SU-DHL-6 (cell line): ENCODE results near the gene COL27A1.
"Not testable (repeated sequence)": the region's sequence is repeated elsewhere in the genome, so short reads cannot be mapped to it uniquely, and the experiment has no call there.

Experiments used
- H2AFZ ChIP-seq: fragments of 200-600 bp; sonication (generic); 2 replicates; pipeline ENCODE4 v1.6.1; 2014; ENCODE audit warnings: low read depth, mild to moderate bottlenecking, moderate library complexity, mixed read lengths, antibody characterized with exemption, low read length; ENCODE audit not compliant: severe bottlenecking
- H3F3A ChIP-seq: fragments of 200-600 bp; shearing (Covaris generic); 2 replicates; pipeline ENCODE4 v1.6.0; 2016; ENCODE audit warnings: antibody characterized with exemption, mild to moderate bottlenecking; ENCODE audit not compliant: insufficient read depth
- H3K27ac ChIP-seq: fragments of 200-600 bp; sonication (generic); 2 replicates; pipeline ENCODE4 v1.5.1; 2016; ENCODE audit warnings: low read depth, mild to moderate bottlenecking, low read length, moderate library complexity, mixed read lengths
- H3K27me3 ChIP-seq: fragments of 200-600 bp; sonication (generic), shearing (Covaris generic); 2 replicates; pipeline ENCODE4 v1.6.0; 2014; ENCODE audit warnings: mild to moderate bottlenecking, low read length
- H3K36me3 ChIP-seq: fragments of 200-600 bp; sonication (generic); 2 replicates; pipeline ENCODE4 v1.6.1; 2014; ENCODE audit warnings: mild to moderate bottlenecking, low read length, mixed read lengths
- H3K4me2 ChIP-seq: fragments of 300-600, 200-600 bp; shearing (Covaris generic), sonication (generic); 2 replicates; pipeline ENCODE4 v1.6.0; 2014; ENCODE audit warnings: low read length, low read depth, mild to moderate bottlenecking; ENCODE audit not compliant: poor library complexity, severe bottlenecking
- H3K4me3 ChIP-seq: fragments of 200-600 bp; sonication (generic); 2 replicates; pipeline ENCODE4 v1.5.1; 2014; ENCODE audit warnings: antibody characterized with exemption, low read length, mild to moderate bottlenecking, mixed read lengths; ENCODE audit not compliant: insufficient read depth, poor library complexity, severe bottlenecking
- H3K79me2 ChIP-seq: fragments of 200-600 bp; sonication (generic); 2 replicates; pipeline ENCODE4 v1.6.1; 2014; ENCODE audit warnings: mild to moderate bottlenecking, low read length, moderate library complexity; ENCODE audit not compliant: insufficient read depth
- H3K9ac ChIP-seq: fragments of 200-600 bp; sonication (generic); 2 replicates; pipeline ENCODE4 v1.7.0; 2014; ENCODE audit warnings: mild to moderate bottlenecking, low read length
- H3K9me2 ChIP-seq: fragments of 200-600 bp; sonication (generic); replicated peaks from 2 replicates; pipeline ENCODE4 v1.6.1; 2014; ENCODE audit warnings: low read length; ENCODE audit not compliant: insufficient read depth
- H3K9me3 ChIP-seq: fragments of 200-600 bp; sonication (generic); 2 replicates; pipeline ENCODE4 v1.6.1; 2014; ENCODE audit warnings: low read length, mixed read lengths; ENCODE audit not compliant: insufficient read depth
- H4K20me1 ChIP-seq: fragments of 200-600 bp; sonication (generic); 2 replicates; pipeline ENCODE4 v1.6.1; 2014; ENCODE audit warnings: low read depth, mild to moderate bottlenecking, antibody characterized with exemption, low read length, moderate library complexity, mixed read lengths
- CTCF ChIP-seq: fragments of 200-600 bp; sonication (generic); IDR thresholded peaks from one replicate; pipeline ENCODE4 v1.5.1; 2017; ENCODE audit warnings: antibody characterized with exemption, mild to moderate bottlenecking, low read length, moderate library complexity; ENCODE audit not compliant: insufficient read depth, poor library complexity, severe bottlenecking
- EZH2phosphoT487 ChIP-seq: fragments of 200-600 bp; sonication (generic), shearing (Covaris generic); conservative IDR thresholded peaks from 2 replicates; pipeline ENCODE4 v1.6.1; 2018; ENCODE audit warnings: mild to moderate bottlenecking, antibody characterized with exemption, low read length, moderate library complexity, mixed read lengths

Gene COL27A1

GRCh38 chr9:114318416-114318815, 163.1 kb downstream of the COL27A1 start:
- H3K27ac ChIP-seq, result no peak overlapping the region
- no peaks in the 10 kb centered on the region for H3K9me3 ChIP-seq
- no peak overlapping the region for H3K4me3 ChIP-seq
- no peaks in the 10 kb centered on the region for H3F3A ChIP-seq
- H3K27me3 ChIP-seq, result no peaks in the 10 kb centered on the region
- no peaks in the 10 kb centered on the region for H4K20me1 ChIP-seq
- H3K36me3 ChIP-seq, result no peaks in the 10 kb centered on the region
- H3K4me2 ChIP-seq, result no peak overlapping the region
- no peaks in the 10 kb centered on the region for H3K79me2 ChIP-seq
- no peak overlapping the region for H3K9ac ChIP-seq
- H3K9me2 ChIP-seq, result no peaks in the 10 kb centered on the region
- H2AFZ ChIP-seq, result no peak overlapping the region
- no peak for TF ChIP-seq EZH2phosphoT487
- no peak for TF ChIP-seq CTCF

GRCh38 chr9:114319147-114319546, 163.8 kb downstream of the COL27A1 start:
- Histone ChIP-seq H3K9me2 (no peaks in the 10 kb centered on the region), H3K79me2 (no peaks in the 10 kb centered on the region), H3K9me3 (no peaks in the 10 kb centered on the region), H3K4me3 (no peak overlapping the region), H4K20me1 (no peaks in the 10 kb centered on the region), H2AFZ (no peak overlapping the region), H3K9ac (no peak overlapping the region), H3F3A (no peaks in the 10 kb centered on the region), H3K36me3 (no peaks in the 10 kb centered on the region), H3K27me3 (no peaks in the 10 kb centered on the region), H3K4me2 (no peak overlapping the region), H3K27ac (no peak overlapping the region)
- no peak for TF ChIP-seq CTCF
- no peak for TF ChIP-seq EZH2phosphoT487

GRCh38 chr9:114320710-114321109, 165.4 kb downstream of the COL27A1 start:
- H3K4me3 ChIP-seq, H3K36me3 ChIP-seq, H3K79me2 ChIP-seq, H3K4me2 ChIP-seq, H3K9ac ChIP-seq, H3F3A ChIP-seq, H3K27me3 ChIP-seq, H4K20me1 ChIP-seq, H3K27ac ChIP-seq, H3K9me2 ChIP-seq, H3K9me3 ChIP-seq, H2AFZ ChIP-seq: not testable (repeated sequence)

- H4K20me1 ChIP-seq, result no peaks in the 10 kb centered on the region
- no peak overlapping the region for H3K27ac ChIP-seq
Observed at GRCh38 chr9:114321759-114322158, 166.4 kb downstream of the COL27A1 start.

GRCh38 chr9:114322160-114322818, 167.0 kb downstream of the COL27A1 start:
- H3K79me2 ChIP-seq, H2AFZ ChIP-seq, H3F3A ChIP-seq, H3K9me3 ChIP-seq, H3K27me3 ChIP-seq, H3K9me2 ChIP-seq, H3K27ac ChIP-seq, H3K9ac ChIP-seq, H3K4me3 ChIP-seq, H3K36me3 ChIP-seq, H4K20me1 ChIP-seq, H3K4me2 ChIP-seq: not testable (repeated sequence)

More at GRCh38 chr9:114321759-114322158, 166.4 kb downstream of the COL27A1 start:
- H3K4me3 ChIP-seq, result no peak overlapping the region
- H2AFZ ChIP-seq, result no peak overlapping the region
- no peaks in the 10 kb centered on the region for H3K9me3 ChIP-seq
- no peaks in the 10 kb centered on the region for H3F3A ChIP-seq
- no peaks in the 10 kb centered on the region for H3K9me2 ChIP-seq
- no peaks in the 10 kb centered on the region for H3K79me2 ChIP-seq
- TF ChIP-seq EZH2phosphoT487, result no peak
- no peak for TF ChIP-seq CTCF
- H3K9ac ChIP-seq, result no peak overlapping the region
- H3K4me2 ChIP-seq, result no peak overlapping the region
- H3K27me3 ChIP-seq, result no peaks in the 10 kb centered on the region
- H3K36me3 ChIP-seq, result no peaks in the 10 kb centered on the region
